ENCODE measurements around the gene CAMK2D.
"Not testable (repeated sequence)": the region's sequence is repeated elsewhere in the genome, so short reads cannot be mapped to it uniquely, and the experiment has no call there.

The CAMK2D gene

DNA sequence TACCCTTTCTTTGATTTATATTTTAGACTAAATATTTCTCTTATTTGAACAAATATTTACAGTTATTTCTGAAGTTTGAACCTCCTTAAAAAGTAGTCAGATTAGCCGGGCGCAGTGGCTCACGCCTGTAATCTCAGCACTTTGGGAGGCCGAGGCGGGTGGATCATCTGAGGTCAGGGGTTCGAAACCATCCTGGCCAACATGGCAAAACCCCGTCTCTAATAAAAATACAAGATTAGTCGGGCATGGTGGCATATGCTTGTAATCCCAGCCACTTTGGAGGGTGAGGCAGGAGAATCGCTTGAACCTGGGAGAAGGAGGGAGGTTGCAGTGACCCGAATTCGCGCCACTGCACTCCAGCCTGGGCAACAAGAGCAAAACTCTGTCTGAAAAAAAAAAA lies 2.4 kb upstream of the CAMK2D start:
- not testable (repeated sequence) for H3K4me3 ChIP-seq (ENCODE audit: low read length); H3K27ac ChIP-seq (ENCODE audit: low read depth, low read length); H3K9ac ChIP-seq (ENCODE audit: low read depth, low read length); H3K9me3 ChIP-seq (ENCODE audit: insufficient read depth, low read depth, low read length); H3K36me3 ChIP-seq (ENCODE audit: insufficient read depth, low read length)
- WGBS, result 95% methylated on average over 12 of the region's 12 CpGs
- H3K4me1 ChIP-seq (ENCODE audit: insufficient read depth, low read length), result peaks cover 16% of the 10 kb centered on the region; the same call in 1 of the 2 replicates
- peaks cover 20% of the 10 kb centered on the region for H3K27me3 ChIP-seq (ENCODE audit: insufficient read depth, low read length)

DNA sequence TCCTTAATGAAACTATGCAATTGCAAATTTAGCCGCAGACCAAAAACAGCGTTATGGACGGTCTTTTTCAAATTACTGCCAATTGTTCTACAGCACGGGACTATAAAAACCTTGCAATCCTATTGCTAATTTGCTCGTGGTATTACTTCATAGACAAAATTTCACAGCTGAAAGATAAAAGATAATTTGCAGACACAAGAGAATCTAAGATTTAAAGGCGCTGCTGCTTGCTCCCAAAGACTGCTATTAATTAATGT lies 1.4 kb upstream of the CAMK2D start:
- H3K27ac ChIP-seq (ENCODE audit: low read depth, low read length), result peak overlapping the region; percentile 94
- H3K4me1 ChIP-seq (ENCODE audit: insufficient read depth, low read length), result peaks cover 18% of the 10 kb centered on the region; the same call in 1 of the 2 replicates
- peak overlapping the region; percentile 71 for H3K4me3 ChIP-seq (ENCODE audit: low read length)
- 34% methylated on average over 6 of the region's 6 CpGs for WGBS
- H3K9ac ChIP-seq (ENCODE audit: low read depth, low read length), result peak overlapping the region; percentile 67
- no peaks in the 10 kb centered on the region for H3K36me3 ChIP-seq (ENCODE audit: insufficient read depth, low read length)
- peaks cover 21% of the 10 kb centered on the region for H3K27me3 ChIP-seq (ENCODE audit: insufficient read depth, low read length)
- H3K9me3 ChIP-seq (ENCODE audit: insufficient read depth, low read depth, low read length), result no peaks in the 10 kb centered on the region

DNA sequence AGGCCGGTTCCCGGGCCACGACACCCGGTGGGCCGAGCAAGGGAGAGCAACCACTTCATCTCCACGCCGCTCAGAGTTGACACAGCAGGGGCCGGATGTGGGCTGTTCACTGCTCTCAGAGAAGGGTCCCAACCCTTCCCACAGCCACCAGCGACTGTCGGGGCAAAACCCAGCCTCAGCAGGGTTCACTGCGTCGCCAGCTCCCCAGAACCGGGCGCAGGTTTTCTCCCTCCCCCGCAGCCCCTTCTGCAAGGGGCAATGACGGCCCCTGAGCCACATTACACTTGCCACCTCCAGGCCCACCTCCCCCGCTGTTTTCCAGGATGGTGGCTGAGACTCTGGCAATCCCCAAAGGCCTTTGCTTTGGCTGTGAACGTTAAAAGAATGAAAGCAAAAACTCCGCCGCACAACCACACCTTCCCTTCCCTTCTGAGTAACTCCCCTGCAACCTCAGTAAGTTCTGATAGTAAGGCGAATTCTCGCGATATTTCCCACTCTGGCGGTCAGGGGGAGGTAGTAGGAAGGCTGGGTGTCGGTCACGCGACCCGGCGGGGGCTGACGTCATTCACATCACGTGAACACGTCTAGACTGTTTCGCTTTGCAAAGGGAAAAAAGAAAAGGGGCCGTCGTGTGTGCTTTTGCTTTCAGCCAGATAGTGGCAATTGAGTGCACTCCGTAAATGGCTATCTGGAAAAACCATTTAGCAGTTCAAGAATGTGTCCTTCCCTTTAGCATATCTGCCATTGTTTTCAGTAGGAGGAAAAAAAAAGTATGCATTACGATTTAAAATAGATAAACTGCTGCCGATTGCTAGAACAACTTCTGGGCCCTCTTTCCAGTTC lies 869 bp upstream of the CAMK2D start:
- 2% methylated on average over 38 of the region's 38 CpGs for WGBS
- H3K4me1 ChIP-seq (ENCODE audit: insufficient read depth, low read length), result peaks cover 23% of the 10 kb centered on the region
- H3K9me3 ChIP-seq (ENCODE audit: insufficient read depth, low read depth, low read length), result no peaks in the 10 kb centered on the region
- peak overlapping the region; percentile 94 for H3K27ac ChIP-seq (ENCODE audit: low read depth, low read length)
- H3K9ac ChIP-seq (ENCODE audit: low read depth, low read length), result peak overlapping the region; percentile 82
- peak overlapping the region; percentile 71 for H3K4me3 ChIP-seq (ENCODE audit: low read length)
- no peaks in the 10 kb centered on the region; the same call in 1 of the 2 replicates for H3K36me3 ChIP-seq (ENCODE audit: insufficient read depth, low read length)
- H3K27me3 ChIP-seq (ENCODE audit: insufficient read depth, low read length), result peaks cover 21% of the 10 kb centered on the region

DNA sequence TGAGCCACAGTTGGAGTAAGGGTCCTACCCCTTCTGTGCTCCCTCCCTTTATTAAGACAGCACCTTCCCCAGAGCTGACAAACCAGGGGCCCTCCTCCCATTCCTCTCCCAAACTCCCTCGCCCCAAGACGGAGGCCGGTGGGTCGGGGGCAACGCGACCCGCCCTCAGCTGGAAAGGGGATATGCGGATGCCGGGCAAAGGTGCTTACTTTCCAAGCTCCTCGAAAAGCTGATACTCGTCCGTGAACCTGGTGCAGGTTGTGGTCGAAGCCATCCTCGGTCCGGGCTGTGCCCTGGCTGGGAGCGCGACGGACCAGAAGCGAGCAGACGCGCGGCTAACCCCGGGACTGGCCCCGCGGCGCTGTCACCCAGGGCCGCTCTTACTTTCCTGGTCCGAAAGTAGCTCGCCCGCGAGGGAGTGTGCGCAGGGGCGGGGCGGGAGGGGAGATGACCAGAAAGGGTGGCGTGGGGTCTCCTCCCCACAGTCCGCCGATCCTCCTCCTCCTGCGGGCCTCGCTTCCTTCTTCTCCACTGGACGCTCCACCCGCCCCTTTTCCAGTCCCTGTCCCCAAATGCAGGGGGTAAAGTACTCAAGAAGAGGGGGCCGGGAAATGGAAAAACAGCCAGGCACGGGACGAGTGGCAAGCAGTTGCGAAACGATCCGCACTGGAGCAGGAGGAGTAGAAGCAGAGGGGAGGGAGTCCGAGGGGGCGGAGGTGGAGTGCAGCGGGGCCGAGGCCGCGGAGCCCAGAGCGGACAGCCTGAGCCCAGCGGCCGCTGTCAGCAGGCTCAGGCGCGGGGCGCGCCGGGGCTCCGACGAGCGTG lies 531 bp downstream of the CAMK2D start:
- Histone ChIP-seq H3K27ac (ENCODE audit: low read depth, low read length) (peak overlapping the region; percentile 94; the same call in 1 of the 2 replicates), H3K36me3 (ENCODE audit: insufficient read depth, low read length) (no peaks in the 10 kb centered on the region; the same call in 1 of the 2 replicates), H3K4me1 (ENCODE audit: insufficient read depth, low read length) (peaks cover 37% of the 10 kb centered on the region), H3K9me3 (ENCODE audit: insufficient read depth, low read depth, low read length) (no peaks in the 10 kb centered on the region), H3K9ac (ENCODE audit: low read depth, low read length) (peak overlapping the region; percentile 82), H3K4me3 (ENCODE audit: low read length) (peak overlapping the region; percentile 71), H3K27me3 (ENCODE audit: insufficient read depth, low read length) (peaks cover 21% of the 10 kb centered on the region)
- WGBS, result under 1% methylated on average over 55 of the region's 64 CpGs

DNA sequence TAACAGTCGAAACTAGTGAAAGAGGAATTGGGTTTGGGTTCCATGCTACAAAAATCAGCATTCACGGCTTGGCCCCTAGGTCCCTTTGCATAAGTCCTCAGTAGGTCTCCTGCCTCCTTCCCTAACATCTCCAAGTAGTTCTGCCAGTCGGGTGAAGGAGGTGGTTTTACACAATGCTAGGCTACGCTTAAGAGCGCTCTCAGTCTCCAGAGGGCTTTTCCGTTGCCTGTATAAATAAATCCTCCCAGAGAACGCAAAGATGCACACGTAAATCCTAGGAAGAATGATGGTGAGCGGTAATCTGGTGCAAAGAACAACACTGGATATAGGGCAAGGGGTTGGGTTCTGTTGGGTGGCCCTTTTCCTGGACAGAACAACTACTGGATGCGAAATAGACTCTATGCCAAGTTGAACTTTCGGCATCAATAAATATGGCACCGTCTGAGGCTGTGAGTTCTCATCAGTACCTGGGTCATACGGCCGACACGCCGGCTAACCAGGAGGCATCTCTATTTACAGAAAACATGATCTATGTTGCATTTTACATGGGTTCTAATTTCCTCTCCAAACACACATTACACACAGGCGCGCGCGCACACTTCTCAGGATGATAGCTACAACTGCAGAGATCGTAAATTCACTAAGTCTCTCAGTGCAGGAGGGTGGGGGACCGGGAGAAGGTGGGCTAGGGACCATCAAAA lies 1.3 kb downstream of the CAMK2D start:
- Histone ChIP-seq H3K9me3 (ENCODE audit: insufficient read depth, low read depth, low read length) (no peaks in the 10 kb centered on the region), H3K36me3 (ENCODE audit: insufficient read depth, low read length) (no peaks in the 10 kb centered on the region; the same call in 1 of the 2 replicates), H3K4me1 (ENCODE audit: insufficient read depth, low read length) (peaks cover 45% of the 10 kb centered on the region), H3K27me3 (ENCODE audit: insufficient read depth, low read length) (peaks cover 21% of the 10 kb centered on the region), H3K4me3 (ENCODE audit: low read length) (peak overlapping the region; percentile 71), H3K9ac (ENCODE audit: low read depth, low read length) (peak overlapping the region; percentile 82; the same call in 1 of the 2 replicates), H3K27ac (ENCODE audit: low read depth, low read length) (no peak overlapping the region)
- under 1% methylated on average over 22 of the region's 22 CpGs for WGBS

DNA sequence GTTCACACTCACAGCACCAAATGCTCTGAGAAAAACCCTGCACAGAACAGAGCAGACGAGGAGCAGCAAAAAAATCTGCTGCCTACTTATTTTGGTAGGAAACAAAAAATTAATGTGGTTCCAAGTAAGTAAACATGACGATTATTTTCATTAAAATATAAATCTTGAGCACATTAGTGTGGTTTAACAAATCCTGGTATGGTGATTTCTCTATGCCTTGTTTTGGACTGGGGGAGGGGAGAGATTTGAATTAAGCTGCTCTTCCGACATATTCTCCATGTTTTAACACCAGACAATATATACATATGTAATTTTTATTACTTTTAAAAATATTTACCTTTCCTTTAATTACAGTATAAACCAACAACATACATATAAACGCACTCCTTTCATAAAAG lies 1.8 kb downstream of the CAMK2D start:
- Histone ChIP-seq H3K36me3 (ENCODE audit: insufficient read depth, low read length) (no peaks in the 10 kb centered on the region; the same call in 1 of the 2 replicates), H3K27ac (ENCODE audit: low read depth, low read length) (no peak overlapping the region), H3K4me1 (ENCODE audit: insufficient read depth, low read length) (peaks cover 45% of the 10 kb centered on the region), H3K9ac (ENCODE audit: low read depth, low read length) (no peak overlapping the region; the same call in 1 of the 2 replicates), H3K27me3 (ENCODE audit: insufficient read depth, low read length) (peaks cover 21% of the 10 kb centered on the region), H3K9me3 (ENCODE audit: insufficient read depth, low read depth, low read length) (no peaks in the 10 kb centered on the region), H3K4me3 (ENCODE audit: low read length) (peak overlapping the region; percentile 71)
- WGBS, result 32% methylated on average over 3 of the region's 4 CpGs

DNA sequence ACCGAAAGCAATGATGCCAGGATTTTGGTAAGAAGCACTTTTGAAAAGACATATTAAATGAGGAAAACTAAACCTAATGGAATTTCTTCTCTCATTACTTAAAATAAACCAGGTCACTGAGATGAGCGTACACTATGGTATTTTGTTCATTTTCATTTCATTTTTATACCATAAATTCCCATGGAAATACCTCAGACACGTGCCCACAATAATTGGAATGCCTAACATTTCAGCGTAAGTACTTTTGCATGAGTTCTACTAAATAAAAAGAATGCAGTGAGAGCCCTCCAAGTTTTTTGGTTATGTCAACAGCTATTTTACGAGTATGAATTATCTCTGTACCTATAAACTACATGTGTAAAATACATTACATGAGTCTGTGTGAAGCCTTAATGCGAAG lies 3.2 kb downstream of the CAMK2D start:
- Histone ChIP-seq H3K27ac (ENCODE audit: low read depth, low read length) (no peak overlapping the region), H3K9me3 (ENCODE audit: insufficient read depth, low read depth, low read length) (no peaks in the 10 kb centered on the region), H3K27me3 (ENCODE audit: insufficient read depth, low read length) (peaks cover 21% of the 10 kb centered on the region), H3K4me3 (ENCODE audit: low read length) (no peak overlapping the region), H3K4me1 (ENCODE audit: insufficient read depth, low read length) (peaks cover 49% of the 10 kb centered on the region), H3K36me3 (ENCODE audit: insufficient read depth, low read length) (no peaks in the 10 kb centered on the region; the same call in 1 of the 2 replicates), H3K9ac (ENCODE audit: low read depth, low read length) (no peak overlapping the region)
- WGBS, result 87% methylated on average over 5 of the region's 6 CpGs

DNA sequence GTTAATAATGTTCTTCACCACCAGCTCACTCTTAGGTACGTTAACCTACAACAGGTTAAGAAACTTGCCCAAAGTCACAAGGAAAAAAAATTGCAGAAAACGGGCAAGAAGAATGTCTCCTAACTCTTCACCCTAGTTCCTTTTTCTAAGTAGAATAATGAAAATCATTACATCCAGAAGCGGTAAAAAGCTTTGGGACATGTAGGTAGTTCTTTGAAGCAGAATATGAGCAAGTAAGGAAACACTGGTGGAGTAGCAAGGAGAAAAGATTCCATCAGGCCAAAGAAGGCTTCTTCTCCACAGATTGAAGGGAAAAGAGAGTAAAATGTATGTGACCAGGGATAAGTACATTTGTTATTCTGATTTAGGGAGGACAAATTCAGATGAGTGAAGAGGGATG lies 4.1 kb downstream of the CAMK2D start:
- Histone ChIP-seq H3K4me1 (ENCODE audit: insufficient read depth, low read length) (peaks cover 44% of the 10 kb centered on the region), H3K27ac (ENCODE audit: low read depth, low read length) (no peak overlapping the region)

DNA sequence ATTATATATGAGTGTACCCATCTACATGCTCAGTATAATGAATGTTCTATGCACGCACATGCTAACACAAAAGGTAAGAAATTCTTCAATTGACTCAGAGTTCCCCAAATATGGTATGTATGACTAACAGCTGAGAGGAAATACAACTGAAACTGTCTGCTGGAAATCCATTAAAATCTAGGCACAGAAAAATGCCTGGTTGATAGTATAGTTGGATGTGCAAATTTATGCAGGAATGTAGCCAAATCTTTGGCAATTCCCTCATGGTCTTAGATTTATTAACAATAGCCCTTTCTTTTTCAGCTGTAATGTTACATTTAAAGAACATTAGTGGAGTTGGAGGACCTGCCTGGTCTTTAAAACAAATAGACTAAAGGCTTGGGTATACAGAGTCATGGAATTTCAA lies 5.5 kb downstream of the CAMK2D start:
- 60% methylated on average over 1 of the region's 1 CpG for WGBS
- no peaks in the 10 kb centered on the region for H3K9me3 ChIP-seq (ENCODE audit: insufficient read depth, low read depth, low read length)
- peaks cover 21% of the 10 kb centered on the region for H3K27me3 ChIP-seq (ENCODE audit: insufficient read depth, low read length)
- no peak overlapping the region for H3K4me3 ChIP-seq (ENCODE audit: low read length)
- no peaks in the 10 kb centered on the region; the same call in 1 of the 2 replicates for H3K36me3 ChIP-seq (ENCODE audit: insufficient read depth, low read length)
- H3K4me1 ChIP-seq (ENCODE audit: insufficient read depth, low read length), result peaks cover 44% of the 10 kb centered on the region
- H3K9ac ChIP-seq (ENCODE audit: low read depth, low read length), result no peak overlapping the region; the same call in 1 of the 2 replicates
- peak overlapping the region; percentile 37; the same call in 1 of the 2 replicates for H3K27ac ChIP-seq (ENCODE audit: low read depth, low read length)

More for the DNA sequence above, 4.1 kb downstream of the CAMK2D start:
- Histone ChIP-seq H3K27me3 (ENCODE audit: insufficient read depth, low read length) (peaks cover 21% of the 10 kb centered on the region), H3K4me3 (ENCODE audit: low read length) (no peak overlapping the region), H3K9ac (ENCODE audit: low read depth, low read length) (no peak overlapping the region), H3K9me3 (ENCODE audit: insufficient read depth, low read depth, low read length) (no peaks in the 10 kb centered on the region), H3K36me3 (ENCODE audit: insufficient read depth, low read length) (no peaks in the 10 kb centered on the region; the same call in 1 of the 2 replicates)
- 87% methylated on average over 3 of the region's 3 CpGs for WGBS

DNA sequence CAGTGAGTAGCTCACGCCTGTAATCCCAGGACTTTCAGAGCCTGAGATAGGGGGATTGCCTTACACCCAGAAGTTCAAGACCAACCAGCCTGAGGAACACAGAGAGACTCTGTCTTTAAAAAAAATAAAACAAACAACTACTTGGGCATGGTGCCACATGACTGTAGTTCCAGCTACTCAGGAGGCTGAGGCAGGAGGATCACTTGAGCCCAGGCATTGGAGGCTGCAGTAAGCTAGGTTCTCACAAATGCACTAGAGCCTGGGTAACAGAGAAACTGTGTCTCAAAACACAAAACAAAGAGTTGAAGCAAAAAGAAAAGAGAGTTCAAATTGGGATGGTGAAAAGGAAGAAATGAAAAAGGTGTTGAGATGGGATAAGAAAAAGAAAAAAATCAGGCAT lies 10.8 kb downstream of the CAMK2D start:
- no peak overlapping the region for H3K4me3 ChIP-seq (ENCODE audit: low read length)
- H3K27me3 ChIP-seq (ENCODE audit: insufficient read depth, low read length), result no peaks in the 10 kb centered on the region
- no peak overlapping the region for H3K27ac ChIP-seq (ENCODE audit: low read depth, low read length)
- H3K9me3 ChIP-seq (ENCODE audit: insufficient read depth, low read depth, low read length), result no peaks in the 10 kb centered on the region
- no peak overlapping the region for H3K9ac ChIP-seq (ENCODE audit: low read depth, low read length)
- 100% methylated on average over 1 of the region's 1 CpG for WGBS
- H3K4me1 ChIP-seq (ENCODE audit: insufficient read depth, low read length), result peaks cover 13% of the 10 kb centered on the region
- no peaks in the 10 kb centered on the region for H3K36me3 ChIP-seq (ENCODE audit: insufficient read depth, low read length)
